Loucy (cell line): ENCODE results near the gene ZNF524.

ENCODE experiments used
- H2AFZ ChIP-seq: fragments of 200-600 bp; sonication (generic); 2 replicates; pipeline ENCODE4 v1.6.0; 2016; ENCODE audit warnings: antibody characterized with exemption, mild to moderate bottlenecking, low read length, moderate library complexity
- H3F3A ChIP-seq: fragments of 200-600 bp; 2 replicates; pipeline ENCODE4 v1.6.0; 2016; ENCODE audit warnings: antibody characterized with exemption, low read depth, mild to moderate bottlenecking
- H3K27me3 ChIP-seq: fragments of 200-600 bp; sonication (generic); 2 replicates; pipeline ENCODE4 v1.6.1; 2014; ENCODE audit warnings: low read length, mild to moderate bottlenecking; ENCODE audit not compliant: insufficient read depth, poor library complexity, severe bottlenecking
- H3K36me3 ChIP-seq: fragments of 200-600 bp; sonication (generic); 2 replicates; pipeline ENCODE4 v1.6.1; 2016; ENCODE audit warnings: low read length; ENCODE audit not compliant: insufficient read depth
- H3K4me1 ChIP-seq: fragments of 200-600 bp; sonication (generic); 2 replicates; pipeline ENCODE4 v1.5.1; 2014; ENCODE audit warnings: low read length, mild to moderate bottlenecking; ENCODE audit not compliant: insufficient read depth, poor library complexity, severe bottlenecking
- H3K4me2 ChIP-seq: fragments of 200-600 bp; sonication (generic); 2 replicates; pipeline ENCODE4 v1.6.0; 2014; ENCODE audit warnings: antibody characterized with exemption, low read length, low read depth, mild to moderate bottlenecking; ENCODE audit not compliant: poor library complexity, severe bottlenecking
- H3K4me3 ChIP-seq: fragments of 200-600 bp; sonication (generic); 2 replicates; pipeline ENCODE4 v1.5.1; 2014; ENCODE audit warnings: low read length, mild to moderate bottlenecking, mixed read lengths; ENCODE audit not compliant: poor library complexity, severe bottlenecking
- H3K79me2 ChIP-seq: fragments of 200-600 bp; sonication (generic); 2 replicates; pipeline ENCODE4 v1.6.1; 2014; ENCODE audit warnings: low read length; ENCODE audit not compliant: insufficient read depth
- H3K9ac ChIP-seq: fragments of 200-600 bp; sonication (generic); 2 replicates; pipeline ENCODE4 v1.6.0; 2014; ENCODE audit warnings: mild to moderate bottlenecking, low read depth, low read length, moderate library complexity; ENCODE audit not compliant: poor library complexity, severe bottlenecking
- H3K9me2 ChIP-seq: fragments of 200-600 bp; sonication (generic); replicated peaks from 2 replicates; pipeline ENCODE4 v1.6.1; 2016; ENCODE audit warnings: low read depth, low read length, mixed read lengths
- H3K9me3 ChIP-seq: fragments of 200-600 bp; sonication (generic); 2 replicates; pipeline ENCODE4 v1.6.1; 2014; ENCODE audit warnings: mild to moderate bottlenecking, antibody characterized with exemption, low read length, low read depth; ENCODE audit not compliant: insufficient read depth
- H4K20me1 ChIP-seq: fragments of 200-600 bp; sonication (generic); 2 replicates; pipeline ENCODE4 v1.6.0; 2014; ENCODE audit warnings: antibody characterized with exemption, low read length, mild to moderate bottlenecking; ENCODE audit not compliant: insufficient read depth, poor library complexity, severe bottlenecking
- CTCF ChIP-seq: fragments of 200-600 bp; sonication (generic); conservative IDR thresholded peaks from 2 replicates; pipeline ENCODE4 v1.5.1; 2014; ENCODE audit warnings: mild to moderate bottlenecking, antibody characterized with exemption, low read length
- EZH2phosphoT487 ChIP-seq: fragments of 200-600 bp; IDR thresholded peaks from 2 replicates; pipeline ENCODE4 v1.6.1; 2018; ENCODE audit warnings: antibody characterized with exemption, mild to moderate bottlenecking, moderate library complexity, borderline replicate concordance

Gene ZNF524

DNA sequence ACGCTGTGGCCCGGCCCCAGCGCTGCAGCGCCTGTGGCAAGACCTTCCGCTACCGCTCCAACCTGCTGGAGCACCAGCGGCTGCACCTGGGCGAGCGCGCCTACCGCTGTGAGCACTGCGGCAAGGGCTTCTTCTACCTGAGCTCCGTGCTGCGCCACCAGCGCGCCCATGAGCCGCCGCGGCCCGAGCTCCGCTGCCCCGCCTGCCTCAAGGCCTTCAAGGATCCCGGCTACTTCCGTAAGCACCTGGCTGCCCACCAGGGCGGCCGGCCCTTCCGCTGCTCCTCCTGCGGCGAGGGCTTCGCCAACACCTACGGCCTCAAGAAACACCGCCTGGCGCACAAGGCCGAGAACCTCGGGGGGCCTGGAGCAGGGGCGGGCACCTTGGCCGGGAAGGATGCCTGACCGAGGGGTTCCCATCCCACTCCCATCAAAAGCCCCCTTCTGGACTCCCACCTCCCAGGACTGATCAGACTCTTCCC lies 16.3 kb downstream of the ZNF524 start:
- Histone ChIP-seq H3K4me2 (no peak overlapping the region), H3K27me3 (no peaks in the 10 kb centered on the region), H2AFZ (no peak overlapping the region), H3K9me2 (no peaks in the 10 kb centered on the region), H3K9me3 (no peaks in the 10 kb centered on the region), H3K9ac (no peak overlapping the region), H4K20me1 (peaks cover 8% of the 10 kb centered on the region), H3K4me1 (peaks cover 6% of the 10 kb centered on the region), H3K79me2 (peaks cover 14% of the 10 kb centered on the region; the same call in 1 of the 2 replicates), H3F3A (no peaks in the 10 kb centered on the region), H3K36me3 (peaks cover 14% of the 10 kb centered on the region; the same call in 1 of the 2 replicates), H3K4me3 (no peak overlapping the region)
- TF ChIP-seq EZH2phosphoT487: no peak
- no peak for TF ChIP-seq CTCF

DNA sequence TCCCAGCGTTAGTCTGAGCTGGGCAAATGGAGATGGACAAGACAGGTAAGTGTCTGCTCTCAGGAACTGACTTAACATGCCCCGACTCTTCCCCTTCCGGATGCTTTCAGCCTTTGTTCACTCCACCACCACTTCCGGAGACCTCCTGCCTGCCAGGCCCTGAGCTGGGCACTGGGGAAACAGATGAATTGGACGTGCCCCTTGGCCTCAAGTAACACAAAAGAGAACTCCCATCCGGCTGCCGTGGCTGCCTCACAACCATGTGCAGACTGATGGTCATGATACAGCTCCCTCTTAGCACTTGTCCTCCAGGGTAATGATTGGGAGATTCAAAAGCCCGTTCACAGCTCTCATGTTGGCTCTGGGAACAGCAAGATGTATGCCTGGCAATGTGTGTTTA lies 17.3 kb downstream of the ZNF524 start:
- H3K4me2 ChIP-seq: no peak overlapping the region
- H3K4me1 ChIP-seq: peaks cover 6% of the 10 kb centered on the region
- peaks cover 7% of the 10 kb centered on the region; the same call in 1 of the 2 replicates for H3K79me2 ChIP-seq
- no peaks in the 10 kb centered on the region for H3K9me3 ChIP-seq
- H3K9me2 ChIP-seq: no peaks in the 10 kb centered on the region
- H4K20me1 ChIP-seq: no peaks in the 10 kb centered on the region
- no peak overlapping the region for H3K9ac ChIP-seq
- H2AFZ ChIP-seq: no peak overlapping the region
- no peak for TF ChIP-seq CTCF
- no peak for TF ChIP-seq EZH2phosphoT487
- H3K4me3 ChIP-seq: no peak overlapping the region
- H3K27me3 ChIP-seq: no peaks in the 10 kb centered on the region
- peaks cover 14% of the 10 kb centered on the region; the same call in 1 of the 2 replicates for H3K36me3 ChIP-seq
- H3F3A ChIP-seq: no peaks in the 10 kb centered on the region

DNA sequence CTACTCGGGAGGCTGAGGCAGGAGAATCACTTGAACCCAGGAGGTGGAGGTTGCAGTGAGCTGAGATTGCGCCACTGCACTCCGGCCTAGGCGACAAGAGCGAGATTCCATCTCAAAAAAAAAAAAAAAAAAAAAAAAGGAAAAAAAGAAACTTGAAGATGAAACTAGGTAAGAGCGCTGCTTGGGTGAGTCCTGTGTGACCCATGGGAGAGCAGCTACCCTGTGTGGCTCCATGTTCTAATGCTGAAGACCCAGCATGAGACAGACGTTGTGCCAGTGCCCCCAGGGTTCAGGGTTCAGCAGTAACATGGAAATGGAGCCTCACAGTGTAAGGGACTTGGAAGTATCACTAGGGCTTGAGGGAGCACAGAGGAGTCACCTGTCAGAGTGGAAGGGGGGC lies 18.3 kb downstream of the ZNF524 start:
- 0 out of 2 replicates have a peak, but pooled peaks cover 2% of the 10 kb centered on the region for H3K79me2 ChIP-seq
- H3K27me3 ChIP-seq: no peaks in the 10 kb centered on the region
- no peak overlapping the region for H3K4me3 ChIP-seq
- no peak for TF ChIP-seq CTCF
- TF ChIP-seq EZH2phosphoT487: no peak
- H3K4me1 ChIP-seq: peaks cover 6% of the 10 kb centered on the region
- peaks cover 14% of the 10 kb centered on the region; the same call in 1 of the 2 replicates for H3K36me3 ChIP-seq
- H3K9me3 ChIP-seq: no peaks in the 10 kb centered on the region
- no peak overlapping the region for H2AFZ ChIP-seq
- H3K9ac ChIP-seq: no peak overlapping the region
- no peaks in the 10 kb centered on the region for H3F3A ChIP-seq
- no peaks in the 10 kb centered on the region for H3K9me2 ChIP-seq
- peaks cover 1% of the 10 kb centered on the region for H4K20me1 ChIP-seq
- H3K4me2 ChIP-seq: no peak overlapping the region
